ENCODE data around the gene GTPBP4.

DNA sequence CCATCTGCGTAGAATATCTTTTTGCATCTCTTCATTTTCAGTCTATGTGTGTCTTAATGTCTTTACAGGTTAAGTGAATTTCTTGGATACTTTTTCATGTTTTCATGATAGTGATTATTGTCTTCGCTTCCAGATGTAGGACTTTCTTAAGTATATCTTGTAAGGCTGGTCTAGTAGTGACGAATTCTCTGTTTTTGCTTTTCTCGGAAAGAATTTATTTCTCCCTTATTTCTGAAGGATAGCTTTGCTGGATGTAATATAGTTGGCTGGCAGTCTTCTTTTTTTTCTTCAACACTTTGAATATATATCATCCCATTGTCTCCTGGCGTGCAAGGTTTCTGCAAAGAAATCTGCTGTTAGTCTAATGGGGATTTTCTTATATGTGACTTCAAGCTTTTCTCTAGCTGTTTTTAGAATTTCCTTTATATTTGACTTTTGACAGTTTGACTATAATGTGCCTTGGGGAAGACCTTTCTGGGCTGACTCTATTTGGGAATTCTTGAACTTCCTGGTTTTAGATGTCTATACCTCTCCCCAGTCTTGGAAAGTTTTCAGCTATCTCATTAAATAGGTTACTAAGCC lies 14.3 kb downstream of the GTPBP4 start:
- TF ChIP-seq, protein P1, sequence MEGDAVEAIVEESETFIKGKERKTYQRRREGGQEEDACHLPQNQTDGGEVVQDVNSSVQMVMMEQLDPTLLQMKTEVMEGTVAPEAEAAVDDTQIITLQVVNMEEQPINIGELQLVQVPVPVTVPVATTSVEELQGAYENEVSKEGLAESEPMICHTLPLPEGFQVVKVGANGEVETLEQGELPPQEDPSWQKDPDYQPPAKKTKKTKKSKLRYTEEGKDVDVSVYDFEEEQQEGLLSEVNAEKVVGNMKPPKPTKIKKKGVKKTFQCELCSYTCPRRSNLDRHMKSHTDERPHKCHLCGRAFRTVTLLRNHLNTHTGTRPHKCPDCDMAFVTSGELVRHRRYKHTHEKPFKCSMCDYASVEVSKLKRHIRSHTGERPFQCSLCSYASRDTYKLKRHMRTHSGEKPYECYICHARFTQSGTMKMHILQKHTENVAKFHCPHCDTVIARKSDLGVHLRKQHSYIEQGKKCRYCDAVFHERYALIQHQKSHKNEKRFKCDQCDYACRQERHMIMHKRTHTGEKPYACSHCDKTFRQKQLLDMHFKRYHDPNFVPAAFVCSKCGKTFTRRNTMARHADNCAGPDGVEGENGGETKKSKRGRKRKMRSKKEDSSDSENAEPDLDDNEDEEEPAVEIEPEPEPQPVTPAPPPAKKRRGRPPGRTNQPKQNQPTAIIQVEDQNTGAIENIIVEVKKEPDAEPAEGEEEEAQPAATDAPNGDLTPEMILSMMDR (IDR thresholded peaks at IDR 0.05): no peak
- no peak for TF ChIP-seq SOX15 (CRISPR knock-in tag; IDR thresholded peaks at IDR 0.05)
- TF ChIP-seq CBFB (CRISPR knock-in tag; IDR thresholded peaks at IDR 0.05; ENCODE audit: low read depth): no peak
- TF ChIP-seq ETV6 (CRISPR knock-in tag; IDR thresholded peaks at IDR 0.05): no peak
- TF ChIP-seq CREB1 (CRISPR knock-in tag; IDR thresholded peaks at IDR 0.05): no peak
- no peak for TF ChIP-seq NFYB (CRISPR knock-in tag; conservative IDR thresholded peaks at IDR 0.05; ENCODE audit: low read depth)
- TF ChIP-seq, protein P2, sequence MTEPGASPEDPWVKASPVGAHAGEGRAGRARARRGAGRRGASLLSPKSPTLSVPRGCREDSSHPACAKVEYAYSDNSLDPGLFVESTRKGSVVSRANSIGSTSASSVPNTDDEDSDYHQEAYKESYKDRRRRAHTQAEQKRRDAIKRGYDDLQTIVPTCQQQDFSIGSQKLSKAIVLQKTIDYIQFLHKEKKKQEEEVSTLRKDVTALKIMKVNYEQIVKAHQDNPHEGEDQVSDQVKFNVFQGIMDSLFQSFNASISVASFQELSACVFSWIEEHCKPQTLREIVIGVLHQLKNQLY (CRISPR knock-in tag; IDR thresholded peaks at IDR 0.05): no peak
- TF ChIP-seq, protein P3, sequence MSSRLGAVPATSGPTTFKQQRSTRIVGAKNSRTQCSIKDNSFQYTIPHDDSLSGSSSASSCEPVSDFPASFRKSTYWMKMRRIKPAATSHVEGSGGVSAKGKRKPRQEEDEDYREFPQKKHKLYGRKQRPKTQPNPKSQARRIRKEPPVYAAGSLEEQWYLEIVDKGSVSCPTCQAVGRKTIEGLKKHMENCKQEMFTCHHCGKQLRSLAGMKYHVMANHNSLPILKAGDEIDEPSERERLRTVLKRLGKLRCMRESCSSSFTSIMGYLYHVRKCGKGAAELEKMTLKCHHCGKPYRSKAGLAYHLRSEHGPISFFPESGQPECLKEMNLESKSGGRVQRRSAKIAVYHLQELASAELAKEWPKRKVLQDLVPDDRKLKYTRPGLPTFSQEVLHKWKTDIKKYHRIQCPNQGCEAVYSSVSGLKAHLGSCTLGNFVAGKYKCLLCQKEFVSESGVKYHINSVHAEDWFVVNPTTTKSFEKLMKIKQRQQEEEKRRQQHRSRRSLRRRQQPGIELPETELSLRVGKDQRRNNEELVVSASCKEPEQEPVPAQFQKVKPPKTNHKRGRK (CRISPR knock-in tag; IDR thresholded peaks at IDR 0.05; ENCODE audit: borderline replicate concordance): no peak
- TF ChIP-seq, protein P4, sequence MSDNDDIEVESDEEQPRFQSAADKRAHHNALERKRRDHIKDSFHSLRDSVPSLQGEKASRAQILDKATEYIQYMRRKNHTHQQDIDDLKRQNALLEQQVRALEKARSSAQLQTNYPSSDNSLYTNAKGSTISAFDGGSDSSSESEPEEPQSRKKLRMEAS (CRISPR knock-in tag; IDR thresholded peaks at IDR 0.05): no peak

Measured in WTC11 (cell line).